HAP-1 (cell line): ENCODE measurements around the gene CTNND2.

Experiments
- DNase-seq, 2 experiments: peaks; one replicate each; pipeline ENCODE4 v3.0.0-alpha.2; 2016 to 2020; ENCODE audit warnings: low spot score in 2 of 2
- H3K27me3 ChIP-seq: fragments of 250-450 bp; sonication (Bioruptor Pico); 2 replicates; pipeline ENCODE4 v1.5.1; 2020; ENCODE audit warnings: low read depth, mild to moderate bottlenecking, moderate library complexity
- H3K36me3 ChIP-seq: fragments of 250-450 bp; sonication (Bioruptor Pico); replicated peaks from 2 replicates; pipeline ENCODE4 v1.5.1; 2020; ENCODE audit warnings: mild to moderate bottlenecking
- H3K4me1 ChIP-seq: fragments of 250-450 bp; sonication (Bioruptor Pico); 2 replicates; pipeline ENCODE4 v1.5.1; 2020; ENCODE audit warnings: mild to moderate bottlenecking
- H3K4me3 ChIP-seq: fragments of 250-450 bp; sonication (Bioruptor Pico); 2 replicates; pipeline ENCODE4 v1.5.1; 2020; ENCODE audit warnings: mild to moderate bottlenecking, moderate library complexity
- H3K9me3 ChIP-seq: fragments of 250-450 bp; sonication (Bioruptor Pico); 2 replicates; pipeline ENCODE4 v1.5.1; 2020; ENCODE audit warnings: mild to moderate bottlenecking, moderate library complexity
- in situ Hi-C: fragments of 300-500 bp; cut with MboI; formaldehyde crosslinking; loops from 3 replicates; pipeline ENCODE4 v1.14.3; 2020; ENCODE audit warnings: low sequenced_read_pairs, inconsistent platforms, mixed read lengths

The CTNND2 gene

GRCh38 chr5:11166923-11167322, 737.3 kb downstream of the CTNND2 start:
- DNase-seq, result no peak
- H3K36me3 ChIP-seq, result no peaks in the 10 kb centered on the region
- in situ Hi-C loops, result no loop called here
- H3K27me3 ChIP-seq, result no peaks in the 10 kb centered on the region
- no peak overlapping the region for H3K4me3 ChIP-seq
- no peaks in the 10 kb centered on the region for H3K4me1 ChIP-seq
- H3K9me3 ChIP-seq, result no peaks in the 10 kb centered on the region

GRCh38 chr5:11164531-11165294, 739.5 kb downstream of the CTNND2 start:
- no peaks in the 10 kb centered on the region for H3K27me3 ChIP-seq
- DNase-seq, result no peak
- H3K4me3 ChIP-seq, result no peak overlapping the region
- H3K36me3 ChIP-seq, result no peaks in the 10 kb centered on the region
- in situ Hi-C loops, result no loop called here
- H3K4me1 ChIP-seq, result no peaks in the 10 kb centered on the region
- H3K9me3 ChIP-seq, result no peaks in the 10 kb centered on the region

GRCh38 chr5:11157132-11157531, 747.1 kb downstream of the CTNND2 start:
- no peak overlapping the region for H3K4me3 ChIP-seq
- no peaks in the 10 kb centered on the region for H3K36me3 ChIP-seq
- no peaks in the 10 kb centered on the region for H3K4me1 ChIP-seq
- no peaks in the 10 kb centered on the region for H3K9me3 ChIP-seq
- no peaks in the 10 kb centered on the region for H3K27me3 ChIP-seq
- in situ Hi-C loops, result no loop called here
- no peak for DNase-seq

- Histone ChIP-seq H3K4me3 (no peak overlapping the region), H3K27me3 (no peaks in the 10 kb centered on the region), H3K9me3 (no peaks in the 10 kb centered on the region), H3K4me1 (no peaks in the 10 kb centered on the region), H3K36me3 (no peaks in the 10 kb centered on the region)
- in situ Hi-C loops, result no loop called here
- no peak for DNase-seq
Measured at GRCh38 chr5:11153670-11154382, 750.4 kb downstream of the CTNND2 start.

- no peak overlapping the region for H3K4me3 ChIP-seq
- no peaks in the 10 kb centered on the region for H3K9me3 ChIP-seq
- no peaks in the 10 kb centered on the region for H3K36me3 ChIP-seq
- H3K4me1 ChIP-seq, result no peaks in the 10 kb centered on the region
- no peaks in the 10 kb centered on the region for H3K27me3 ChIP-seq
- in situ Hi-C loops, result no loop called here
- no peak for DNase-seq
Measured at GRCh38 chr5:11152368-11152767, 751.9 kb downstream of the CTNND2 start.

- no peaks in the 10 kb centered on the region for H3K4me1 ChIP-seq
- H3K9me3 ChIP-seq, result no peaks in the 10 kb centered on the region
- no peak for DNase-seq
- H3K36me3 ChIP-seq, result no peaks in the 10 kb centered on the region
- in situ Hi-C loops, result no loop called here
- H3K4me3 ChIP-seq, result no peak overlapping the region
- no peaks in the 10 kb centered on the region for H3K27me3 ChIP-seq
Measured at GRCh38 chr5:11150976-11151375, 753.3 kb downstream of the CTNND2 start.

- no peaks in the 10 kb centered on the region for H3K9me3 ChIP-seq
- H3K4me1 ChIP-seq, result no peaks in the 10 kb centered on the region
- H3K27me3 ChIP-seq, result no peaks in the 10 kb centered on the region
- no peak for DNase-seq
- in situ Hi-C loops, result no loop called here
- no peak overlapping the region for H3K4me3 ChIP-seq
- no peaks in the 10 kb centered on the region for H3K36me3 ChIP-seq
Measured at GRCh38 chr5:11148810-11149539, 755.3 kb downstream of the CTNND2 start.

GRCh38 chr5:11146171-11146570, 758.1 kb downstream of the CTNND2 start:
- no peaks in the 10 kb centered on the region for H3K9me3 ChIP-seq
- H3K36me3 ChIP-seq, result no peaks in the 10 kb centered on the region
- H3K4me3 ChIP-seq, result no peak overlapping the region
- H3K27me3 ChIP-seq, result no peaks in the 10 kb centered on the region
- H3K4me1 ChIP-seq, result no peaks in the 10 kb centered on the region
- in situ Hi-C loops, result no loop called here
- no peak for DNase-seq

- Histone ChIP-seq H3K4me1 (no peaks in the 10 kb centered on the region), H3K27me3 (no peaks in the 10 kb centered on the region), H3K4me3 (no peak overlapping the region), H3K9me3 (no peaks in the 10 kb centered on the region), H3K36me3 (no peaks in the 10 kb centered on the region)
- in situ Hi-C loops, result no loop called here
- no peak for DNase-seq
Measured at GRCh38 chr5:11143456-11144267, 760.6 kb downstream of the CTNND2 start.

GRCh38 chr5:11139217-11139865, 764.9 kb downstream of the CTNND2 start:
- Histone ChIP-seq H3K9me3 (no peaks in the 10 kb centered on the region), H3K27me3 (no peaks in the 10 kb centered on the region), H3K4me3 (no peak overlapping the region), H3K36me3 (no peaks in the 10 kb centered on the region), H3K4me1 (no peaks in the 10 kb centered on the region)
- in situ Hi-C loops, result no loop called here
- DNase-seq, result no peak

- Histone ChIP-seq H3K4me1 (no peaks in the 10 kb centered on the region), H3K9me3 (no peaks in the 10 kb centered on the region), H3K4me3 (no peak overlapping the region), H3K27me3 (no peaks in the 10 kb centered on the region), H3K36me3 (no peaks in the 10 kb centered on the region)
- in situ Hi-C loops, result no loop called here
- DNase-seq, result no peak
Measured at GRCh38 chr5:11130131-11130530, 774.1 kb downstream of the CTNND2 start.

GRCh38 chr5:11128021-11128420, 776.2 kb downstream of the CTNND2 start:
- in situ Hi-C loops, result no loop called here
- H3K9me3 ChIP-seq, result no peaks in the 10 kb centered on the region
- no peaks in the 10 kb centered on the region for H3K4me1 ChIP-seq
- DNase-seq, result no peak
- no peaks in the 10 kb centered on the region for H3K36me3 ChIP-seq
- H3K4me3 ChIP-seq, result no peak overlapping the region
- H3K27me3 ChIP-seq, result no peaks in the 10 kb centered on the region

GRCh38 chr5:11126844-11127243, 777.4 kb downstream of the CTNND2 start:
- DNase-seq, result no peak
- in situ Hi-C loops, result no loop called here
- Histone ChIP-seq H3K36me3 (no peaks in the 10 kb centered on the region), H3K4me3 (no peak overlapping the region), H3K9me3 (no peaks in the 10 kb centered on the region), H3K27me3 (no peaks in the 10 kb centered on the region), H3K4me1 (no peaks in the 10 kb centered on the region)
